WTC11 (cell line): Measurements from ENCODE around the gene EXOC4. TPM values are rescaled to one million over a fixed set of nuclear protein-coding genes. Genes with fewer than 3 reads are reported as not detected.

Source experiments
- ATAC-seq: fragments of 200-7000 bp; cut with Tn5 transposase; 2 replicates; pipeline ENCODE4 v1.10.0; 2021; ENCODE audit warnings: mild to moderate bottlenecking, moderate library complexity
- CTCF ChIA-PET: fragments of 300-600 bp; sonication (Branson Sonifier 250); formaldehyde crosslinking; loops from one replicate; lab custom pipeline; 2021; ENCODE audit warnings: antibody characterized with exemption; lab: Charles Lee
- POLR2A ChIA-PET: fragments of 350-600 bp; sonication (Branson Sonifier 250); formaldehyde crosslinking; loops from one replicate; lab custom pipeline; 2021; ENCODE audit warnings: antibody characterized with exemption; lab: Charles Lee
- DNase-seq: peaks from one replicate; pipeline ENCODE4 v3.0.0; 2021; ENCODE audit warnings: low spot score
- H3K27ac Mint-ChIP-seq: 2 replicates; pipeline ENCODE4 v1.8.0; 2021; ENCODE audit warnings: mixed read lengths
- H3K27me3 Mint-ChIP-seq: 2 replicates; pipeline ENCODE4 v1.8.0; 2021; ENCODE audit warnings: low read depth, mild to moderate bottlenecking, moderate library complexity, mixed read lengths
- H3K36me3 Mint-ChIP-seq: 2 replicates; pipeline ENCODE4 v1.8.0; 2021; ENCODE audit warnings: mixed read lengths
- H3K4me1 Mint-ChIP-seq: 2 replicates; pipeline ENCODE4 v1.8.0; 2022; ENCODE audit warnings: mixed read lengths
- H3K4me3 Mint-ChIP-seq: 2 replicates; pipeline ENCODE4 v1.8.0; 2021; ENCODE audit warnings: mild to moderate bottlenecking, moderate library complexity, mixed read lengths
- H3K9me3 Mint-ChIP-seq: 2 replicates; pipeline ENCODE4 v1.8.0; 2021; ENCODE audit warnings: mixed read lengths
- CBFB ChIP-seq: sonication (generic); formaldehyde crosslinking; IDR thresholded peaks from 2 replicates; pipeline ENCODE4 v1.8.1; 2022; ENCODE audit warnings: mild to moderate bottlenecking, low read depth, missing genetic modification reagents
- EMX1 ChIP-seq: fragments of 250-450 bp; sonication (Bioruptor Pico); IDR thresholded peaks from 2 replicates; pipeline ENCODE4 v1.8.0; 2021; ENCODE audit warnings: mild to moderate bottlenecking
- FOXP1 ChIP-seq: sonication (generic); formaldehyde crosslinking; IDR thresholded peaks from 2 replicates; pipeline ENCODE4 v1.8.0; 2022; ENCODE audit warnings: missing genetic modification reagents, mild to moderate bottlenecking, moderate library complexity, borderline replicate concordance
- GABPB1 ChIP-seq: sonication (generic); formaldehyde crosslinking; IDR thresholded peaks from 2 replicates; pipeline ENCODE4 v1.8.1; 2023; ENCODE audit warnings: mild to moderate bottlenecking, missing genetic modification reagents
- HMGXB4 ChIP-seq: sonication (generic); formaldehyde crosslinking; IDR thresholded peaks from 2 replicates; pipeline ENCODE4 v1.8.1; 2023; ENCODE audit warnings: mild to moderate bottlenecking, moderate library complexity, missing genetic modification reagents
- NFE2L1 ChIP-seq: sonication (generic); formaldehyde crosslinking; IDR thresholded peaks from 2 replicates; pipeline ENCODE4 v1.8.1; 2023; ENCODE audit warnings: missing genetic modification reagents
- NR1H2 ChIP-seq: sonication (generic); formaldehyde crosslinking; IDR thresholded peaks from 2 replicates; pipeline ENCODE4 v1.9.0; 2021; ENCODE audit warnings: mild to moderate bottlenecking, moderate library complexity, missing genetic modification reagents
- NR2C2 ChIP-seq: sonication (generic); formaldehyde crosslinking; IDR thresholded peaks from 2 replicates; pipeline ENCODE4 v1.8.0; 2022; ENCODE audit warnings: mild to moderate bottlenecking, missing genetic modification reagents
- PRRX2 ChIP-seq: fragments of 250-450 bp; sonication (Bioruptor Pico); IDR thresholded peaks from 2 replicates; pipeline ENCODE4 v1.8.0; 2021; ENCODE audit warnings: mild to moderate bottlenecking
- RORB ChIP-seq: fragments of 250-450 bp; sonication (Bioruptor Pico); IDR thresholded peaks from 2 replicates; pipeline ENCODE4 v1.9.0; 2021; ENCODE audit warnings: mild to moderate bottlenecking
- SOX15 ChIP-seq: fragments of 250-450 bp; sonication (Bioruptor Pico); IDR thresholded peaks from 2 replicates; pipeline ENCODE4 v1.9.0; 2021; ENCODE audit warnings: mild to moderate bottlenecking
- STAT6 ChIP-seq: sonication (generic); formaldehyde crosslinking; conservative IDR thresholded peaks from 2 replicates; pipeline ENCODE4 v1.8.1; 2023; ENCODE audit warnings: mild to moderate bottlenecking, low read depth, missing genetic modification reagents, moderate library complexity
- TCF7 ChIP-seq: sonication (generic); formaldehyde crosslinking; IDR thresholded peaks from 2 replicates; pipeline ENCODE4 v1.8.0; 2022; ENCODE audit warnings: mild to moderate bottlenecking, low read depth, missing genetic modification reagents, moderate library complexity
- TEAD1 ChIP-seq: sonication (generic); formaldehyde crosslinking; IDR thresholded peaks from 2 replicates; pipeline ENCODE4 v1.8.0; 2022; ENCODE audit warnings: mild to moderate bottlenecking, missing genetic modification reagents
- TEAD4 ChIP-seq: sonication (generic); formaldehyde crosslinking; IDR thresholded peaks from 2 replicates; pipeline ENCODE4 v1.8.0; 2022; ENCODE audit warnings: mild to moderate bottlenecking, missing genetic modification reagents
- ZBTB21 ChIP-seq: sonication (generic); formaldehyde crosslinking; IDR thresholded peaks from 2 replicates; pipeline ENCODE4 v1.8.1; 2023; ENCODE audit warnings: mild to moderate bottlenecking, missing genetic modification reagents, borderline replicate concordance
- ZNF423 ChIP-seq: fragments of 250-450 bp; sonication (Bioruptor Pico); IDR thresholded peaks from 2 replicates; pipeline ENCODE4 v2.1.2; 2022; ENCODE audit warnings: mild to moderate bottlenecking, moderate library complexity
- total RNA-seq: library from RNA; stranded (reverse); gene quantifications from 3 replicates; pipeline ENCODE4 v1.2.3, GENCODE V29; 2021
- TF ChIP-seq, protein P1 (sequence below): sonication (generic); formaldehyde crosslinking; IDR thresholded peaks from 2 replicates; pipeline ENCODE4 v1.8.1; 2022; ENCODE audit warnings: mild to moderate bottlenecking, moderate library complexity, missing genetic modification reagents
- TF ChIP-seq, protein P2 (sequence below): sonication (generic); formaldehyde crosslinking; IDR thresholded peaks from 2 replicates; pipeline ENCODE4 v1.8.1; 2023; ENCODE audit warnings: mild to moderate bottlenecking, missing genetic modification reagents
- TF ChIP-seq, protein P3 (sequence below): sonication (generic); formaldehyde crosslinking; IDR thresholded peaks from 2 replicates; pipeline ENCODE4 v1.8.1; 2022; ENCODE audit warnings: low read depth, missing genetic modification reagents, borderline replicate concordance
- TF ChIP-seq, protein P4 (sequence below): sonication (generic); formaldehyde crosslinking; IDR thresholded peaks from 2 replicates; pipeline ENCODE4 v1.8.1; 2023; ENCODE audit warnings: mild to moderate bottlenecking, missing genetic modification reagents, moderate library complexity

EXOC4 gene
- total RNA-seq, 1 experiment from 2014 or later: 62.0 TPM

- CTCF ChIA-PET: no interaction called here
- no peak for DNase-seq
- Mint-ChIP-seq H3K9me3 (no peaks in the 10 kb centered on the region), H3K36me3 (no peaks in the 10 kb centered on the region), H3K27ac (no peak overlapping the region), H3K4me1 (0 out of 2 replicates have a peak, but pooled peaks cover 3% of the 10 kb centered on the region), H3K4me3 (no peak overlapping the region), H3K27me3 (no peaks in the 10 kb centered on the region)
- POLR2A ChIA-PET: no interaction called here
- ATAC-seq: no peak
- TF ChIP-seq TEAD1 (CRISPR knock-in tag) (no peak), TEAD4 (no peak), ZNF423 (CRISPR knock-in tag) (no peak), FOXP1 (no peak), RORB (CRISPR knock-in tag) (no peak), SOX15 (CRISPR knock-in tag) (no peak), ZBTB21 (CRISPR knock-in tag) (no peak), NFE2L1 (CRISPR knock-in tag) (no peak), NR1H2 (CRISPR knock-in tag) (no peak), NR2C2 (CRISPR knock-in tag) (no peak), TCF7 (CRISPR knock-in tag) (no peak), EMX1 (no peak), STAT6 (no peak), GABPB1 (CRISPR knock-in tag) (no peak), HMGXB4 (no peak)
- TF ChIP-seq, protein P1, sequence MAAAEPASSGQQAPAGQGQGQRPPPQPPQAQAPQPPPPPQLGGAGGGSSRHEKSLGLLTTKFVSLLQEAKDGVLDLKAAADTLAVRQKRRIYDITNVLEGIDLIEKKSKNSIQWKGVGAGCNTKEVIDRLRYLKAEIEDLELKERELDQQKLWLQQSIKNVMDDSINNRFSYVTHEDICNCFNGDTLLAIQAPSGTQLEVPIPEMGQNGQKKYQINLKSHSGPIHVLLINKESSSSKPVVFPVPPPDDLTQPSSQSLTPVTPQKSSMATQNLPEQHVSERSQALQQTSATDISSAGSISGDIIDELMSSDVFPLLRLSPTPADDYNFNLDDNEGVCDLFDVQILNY (CRISPR knock-in tag): no peak
- TF ChIP-seq, protein P2, sequence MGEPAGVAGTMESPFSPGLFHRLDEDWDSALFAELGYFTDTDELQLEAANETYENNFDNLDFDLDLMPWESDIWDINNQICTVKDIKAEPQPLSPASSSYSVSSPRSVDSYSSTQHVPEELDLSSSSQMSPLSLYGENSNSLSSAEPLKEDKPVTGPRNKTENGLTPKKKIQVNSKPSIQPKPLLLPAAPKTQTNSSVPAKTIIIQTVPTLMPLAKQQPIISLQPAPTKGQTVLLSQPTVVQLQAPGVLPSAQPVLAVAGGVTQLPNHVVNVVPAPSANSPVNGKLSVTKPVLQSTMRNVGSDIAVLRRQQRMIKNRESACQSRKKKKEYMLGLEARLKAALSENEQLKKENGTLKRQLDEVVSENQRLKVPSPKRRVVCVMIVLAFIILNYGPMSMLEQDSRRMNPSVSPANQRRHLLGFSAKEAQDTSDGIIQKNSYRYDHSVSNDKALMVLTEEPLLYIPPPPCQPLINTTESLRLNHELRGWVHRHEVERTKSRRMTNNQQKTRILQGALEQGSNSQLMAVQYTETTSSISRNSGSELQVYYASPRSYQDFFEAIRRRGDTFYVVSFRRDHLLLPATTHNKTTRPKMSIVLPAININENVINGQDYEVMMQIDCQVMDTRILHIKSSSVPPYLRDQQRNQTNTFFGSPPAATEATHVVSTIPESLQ (CRISPR knock-in tag): no peak
- TF ChIP-seq, protein P3, sequence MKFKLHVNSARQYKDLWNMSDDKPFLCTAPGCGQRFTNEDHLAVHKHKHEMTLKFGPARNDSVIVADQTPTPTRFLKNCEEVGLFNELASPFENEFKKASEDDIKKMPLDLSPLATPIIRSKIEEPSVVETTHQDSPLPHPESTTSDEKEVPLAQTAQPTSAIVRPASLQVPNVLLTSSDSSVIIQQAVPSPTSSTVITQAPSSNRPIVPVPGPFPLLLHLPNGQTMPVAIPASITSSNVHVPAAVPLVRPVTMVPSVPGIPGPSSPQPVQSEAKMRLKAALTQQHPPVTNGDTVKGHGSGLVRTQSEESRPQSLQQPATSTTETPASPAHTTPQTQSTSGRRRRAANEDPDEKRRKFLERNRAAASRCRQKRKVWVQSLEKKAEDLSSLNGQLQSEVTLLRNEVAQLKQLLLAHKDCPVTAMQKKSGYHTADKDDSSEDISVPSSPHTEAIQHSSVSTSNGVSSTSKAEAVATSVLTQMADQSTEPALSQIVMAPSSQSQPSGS (CRISPR knock-in tag): no peak
Observed at GRCh38 chr7:133699386-133699785, 446.5 kb downstream of the EXOC4 start.

GRCh38 chr7:133702078-133702477 lies 449.2 kb downstream of the EXOC4 start:
- H3K27me3 Mint-ChIP-seq: no peaks in the 10 kb centered on the region
- ATAC-seq (no peak), DNase-seq (no peak)
- TF ChIP-seq FOXP1 (no peak), PRRX2 (no peak), NR2C2 (CRISPR knock-in tag) (no peak), CBFB (CRISPR knock-in tag) (no peak)
- TF ChIP-seq, protein P3 (CRISPR knock-in tag): no peak
- TF ChIP-seq, protein P4, sequence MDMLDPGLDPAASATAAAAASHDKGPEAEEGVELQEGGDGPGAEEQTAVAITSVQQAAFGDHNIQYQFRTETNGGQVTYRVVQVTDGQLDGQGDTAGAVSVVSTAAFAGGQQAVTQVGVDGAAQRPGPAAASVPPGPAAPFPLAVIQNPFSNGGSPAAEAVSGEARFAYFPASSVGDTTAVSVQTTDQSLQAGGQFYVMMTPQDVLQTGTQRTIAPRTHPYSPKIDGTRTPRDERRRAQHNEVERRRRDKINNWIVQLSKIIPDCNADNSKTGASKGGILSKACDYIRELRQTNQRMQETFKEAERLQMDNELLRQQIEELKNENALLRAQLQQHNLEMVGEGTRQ: no peak

More at GRCh38 chr7:133702078-133702477, 449.2 kb downstream of the EXOC4 start:
- Mint-ChIP-seq H3K4me1 (0 out of 2 replicates have a peak, but pooled peaks cover 3% of the 10 kb centered on the region), H3K9me3 (no peaks in the 10 kb centered on the region), H3K36me3 (no peaks in the 10 kb centered on the region), H3K27ac (no peak overlapping the region), H3K4me3 (no peak overlapping the region)
- CTCF ChIA-PET: no interaction called here
- POLR2A ChIA-PET: no interaction called here
